ENCODE results near the gene NCKAP5. TPM values are rescaled to one million over a fixed set of nuclear protein-coding genes. Genes with fewer than 3 reads are reported as not detected.

The NCKAP5 gene
- total and polyA plus RNA-seq, 2 of the 8 experiments (the other 6 are each of a cell fraction or from before 2014, with no cell fraction given), result 0.27 to 0.86 TPM

DNA sequence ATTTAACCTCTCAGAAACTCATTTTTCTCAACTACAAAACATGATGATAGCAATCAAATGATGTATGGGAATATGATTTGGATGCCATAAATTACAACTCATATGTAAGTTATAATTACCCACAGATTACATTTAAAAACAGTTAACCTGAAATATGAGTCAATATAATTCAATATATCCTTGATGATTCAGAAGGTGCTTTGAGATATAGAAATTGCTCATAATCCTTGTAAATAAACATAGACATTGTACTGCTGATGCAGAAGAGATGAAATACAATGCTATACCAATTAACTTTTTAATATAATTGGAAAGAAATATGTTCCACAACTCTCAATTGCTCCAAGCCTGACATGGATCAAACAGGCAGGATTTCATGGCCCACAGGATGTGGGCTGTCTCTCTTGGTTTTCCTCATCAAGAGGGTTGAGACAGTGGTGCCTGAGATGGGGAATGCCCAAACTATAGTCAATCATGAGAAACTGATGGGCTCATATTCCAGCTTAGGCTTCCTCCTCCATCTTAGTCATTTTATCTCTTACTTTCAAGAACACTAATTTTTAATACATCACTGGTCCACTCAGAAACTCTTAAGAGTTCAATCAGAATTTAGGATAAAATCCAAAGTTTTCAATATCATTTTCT is 49.4 kb downstream of the NCKAP5 start:
- Histone ChIP-seq H4K5ac (ENCODE audit: insufficient read length, low read depth, low read length) (no peak overlapping the region), H2AK5ac (ENCODE audit: low read depth, low read length) (no peak overlapping the region), H3K79me1 (ENCODE audit: low read depth, low read length) (no peaks in the 10 kb centered on the region), H3K9me3 (ENCODE audit: insufficient read depth in 2 of 2, low read depth in 1 of 2, low read length in 1 of 2) (no peaks in the 10 kb centered on the region), H3K4ac (replicated peaks; ENCODE audit: insufficient read length, low read depth, low read length) (no peak overlapping the region), H4K91ac (replicated peaks; ENCODE audit: insufficient read length, low read length) (no peak overlapping the region), H3K4me1 (replicated peaks in 1 of 4; ENCODE audit: control insufficient read depth in 3 of 4, insufficient read depth in 4 of 4, low read length in 3 of 4) (peaks cover 0 to 3% (median 1%) of the 10 kb centered on the region in 4 experiments; a peak in 2 of 7 replicates), H3K27ac (ENCODE audit: low read depth, low read length) (no peak overlapping the region), H3K14ac (ENCODE audit: insufficient read length) (no peak overlapping the region), H2BK15ac (ENCODE audit: low read length) (no peak overlapping the region), H3K23me2 (ENCODE audit: low read depth, low read length) (peaks cover 2% of the 10 kb centered on the region; the same call in 1 of the 2 replicates), H3K9ac (replicated peaks in 1 of 4; ENCODE audit: extremely low read depth in 1 of 4, low read depth in 3 of 4, low read length in 3 of 4) (no peak overlapping the region), H3K56ac (replicated peaks; ENCODE audit: insufficient read length, low read depth, low read length) (no peak overlapping the region), H4K8ac (ENCODE audit: extremely low read depth, insufficient read depth, low read length) (no peak overlapping the region), H3K27me3 (replicated peaks in 1 of 4; ENCODE audit: control insufficient read depth in 3 of 4, extremely low read depth in 1 of 4, insufficient read depth in 3 of 4, low read length in 3 of 4) (peaks cover 14 to 25% (median 20%) of the 10 kb centered on the region in 4 experiments), H2BK12ac (ENCODE audit: low read depth, low read length) (no peak overlapping the region), H4K20me1 (replicated peaks in 1 of 2; ENCODE audit: control insufficient read depth in 1 of 2, insufficient read depth in 2 of 2, low read length in 2 of 2) (peaks cover 0 to 3% of the 10 kb centered on the region in 2 experiments), H2BK5ac (ENCODE audit: low read depth, low read length) (no peak overlapping the region), H3K23ac (ENCODE audit: insufficient read length) (no peak overlapping the region), H3K79me2 (ENCODE audit: control insufficient read depth in 1 of 2, insufficient read depth in 2 of 2, low read length in 2 of 2) (no peaks in the 10 kb centered on the region), H2BK20ac (ENCODE audit: low read length) (no peak overlapping the region), H2AFZ (ENCODE audit: low read length) (no peak overlapping the region), H3K36me3 (ENCODE audit: control insufficient read depth in 2 of 4, insufficient read depth in 4 of 4, low read length in 3 of 4) (no peaks in the 10 kb centered on the region), H3K4me3 (ENCODE audit: extremely low read depth in 1 of 4, insufficient read depth in 2 of 4, low read depth in 3 of 4, low read length in 4 of 4) (no peak overlapping the region), H2BK120ac (replicated peaks; ENCODE audit: low read depth, low read length) (no peak overlapping the region), H3K4me2 (ENCODE audit: insufficient read depth in 1 of 2, low read depth in 2 of 2, low read length in 2 of 2) (no peak overlapping the region), H3K18ac (ENCODE audit: extremely low read depth, low read length) (no peak overlapping the region)
- FAIRE-seq (no peak), DNase-seq (ENCODE audit: low read depth in 1 of 2, low spot score in 2 of 2) (no peak)
- CTCF ChIA-PET (ENCODE audit: partially characterized antibody), result interaction anchor here (0.6 to 3.3 kb wide), 45 partner anchors 8 to 734 kb away, joined by 3 to 42 read pairs (median 5); no protein-coding TSS in a partner anchor
- POLR2A ChIA-PET (ENCODE audit: partially characterized antibody), result no interaction called here
- TF ChIP-seq SIX5 (IDR thresholded peaks at IDR 0.05; ENCODE audit: low read depth, low read length) (no peak), EGR1 (IDR thresholded peaks at IDR 0.05; ENCODE audit: borderline replicate concordance, low read depth, low read length) (no peak), SP2 (IDR thresholded peaks at IDR 0.05; ENCODE audit: low read length) (no peak)
